ENCODE results near the gene PCLAF.

DNA sequence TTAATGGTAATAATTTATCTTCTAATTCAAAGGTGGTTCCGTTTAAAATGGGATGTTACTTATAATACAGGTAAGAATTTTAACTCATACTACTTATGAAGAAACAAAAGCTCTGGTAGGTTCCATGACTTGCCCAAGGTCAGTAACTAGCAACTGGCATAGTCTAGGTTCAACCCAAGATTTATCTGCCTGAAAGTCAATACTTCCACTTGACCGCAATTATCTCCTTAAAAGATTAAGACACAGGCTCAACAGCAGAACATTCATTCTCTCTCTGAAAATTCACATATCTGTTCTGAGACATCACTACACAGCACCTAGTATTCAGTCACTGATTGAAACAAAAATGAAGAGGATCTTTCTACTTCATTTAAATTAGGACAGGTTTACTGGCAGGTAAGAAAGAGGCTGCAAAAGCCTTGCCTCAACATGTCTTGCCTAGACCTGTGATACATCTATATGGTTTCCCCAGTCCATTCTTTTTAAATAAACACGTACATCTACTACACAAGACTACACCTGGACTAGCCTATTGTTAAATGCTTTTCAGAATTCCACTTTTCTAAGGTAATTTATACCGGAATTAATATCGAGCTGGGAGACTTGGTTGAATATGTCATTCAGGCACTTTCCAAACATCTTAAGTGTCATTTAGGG, 26.4 kb downstream of the PCLAF start:
- TF ChIP-seq ARNT (IDR thresholded peaks at IDR 0.05), result no peak
- no peak for TF ChIP-seq FOXA1 (IDR thresholded peaks at IDR 0.05)
- TF ChIP-seq CTBP1 (IDR thresholded peaks at IDR 0.05; ENCODE audit: borderline replicate concordance), result no peak
- TF ChIP-seq NFRKB (IDR thresholded peaks at IDR 0.05), result no peak
- no peak for TF ChIP-seq L3MBTL2 (conservative IDR thresholded peaks at IDR 0.05)
- TF ChIP-seq, protein P1, sequence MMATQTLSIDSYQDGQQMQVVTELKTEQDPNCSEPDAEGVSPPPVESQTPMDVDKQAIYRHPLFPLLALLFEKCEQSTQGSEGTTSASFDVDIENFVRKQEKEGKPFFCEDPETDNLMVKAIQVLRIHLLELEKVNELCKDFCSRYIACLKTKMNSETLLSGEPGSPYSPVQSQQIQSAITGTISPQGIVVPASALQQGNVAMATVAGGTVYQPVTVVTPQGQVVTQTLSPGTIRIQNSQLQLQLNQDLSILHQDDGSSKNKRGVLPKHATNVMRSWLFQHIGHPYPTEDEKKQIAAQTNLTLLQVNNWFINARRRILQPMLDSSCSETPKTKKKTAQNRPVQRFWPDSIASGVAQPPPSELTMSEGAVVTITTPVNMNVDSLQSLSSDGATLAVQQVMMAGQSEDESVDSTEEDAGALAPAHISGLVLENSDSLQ (IDR thresholded peaks at IDR 0.05), result no peak
- TF ChIP-seq SP1 (IDR thresholded peaks at IDR 0.05), result no peak

Data from HEK293T (cell line).